GM13976 (cell line): ENCODE data around the gene JDP2.

Experiments
- DNase-seq: peaks from one replicate; pipeline ENCODE4 v3.0.0; 2012; ENCODE audit warnings: low spot score
- in situ Hi-C: fragments of 300-500 bp; cut with MboI; formaldehyde crosslinking; loops from one replicate; pipeline ENCODE4 v1.12.0; 2022; ENCODE audit warnings: low sequenced_read_pairs, mixed read lengths, inconsistent platforms; ENCODE audit not compliant: unreplicated experiment
- TF ChIP-seq, protein P1 (sequence below): IDR thresholded peaks from 2 replicates; pipeline ENCODE4 v1.5.1; 2012; ENCODE audit warnings: borderline replicate concordance, mild to moderate bottlenecking; ENCODE audit not compliant: insufficient read depth; ENCODE audit errors: extremely low read depth, missing control alignments, control extremely low read depth

JDP2 gene

DNA sequence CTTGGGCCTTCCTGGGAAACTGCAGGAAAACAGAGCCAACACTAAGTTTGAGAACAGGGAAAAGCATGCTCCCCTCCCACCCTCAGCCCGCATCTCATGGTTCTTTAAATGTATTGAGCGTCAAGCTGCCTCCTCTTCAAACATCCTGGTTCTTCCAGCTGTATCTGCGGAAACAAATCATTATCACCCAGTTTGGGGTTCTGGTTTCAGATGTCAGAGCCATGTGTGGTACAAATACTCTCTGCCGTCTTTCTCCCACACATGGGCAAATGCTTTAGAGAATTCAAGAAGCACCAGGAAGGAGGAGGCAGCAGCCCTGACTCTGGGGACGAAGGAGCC lies 29.1 kb downstream of the JDP2 start:
- in situ Hi-C loops = loop anchor here (10.0 kb wide), 1 partner anchor 152 kb away; no protein-coding TSS in a partner anchor
- DNase-seq = no peak
- TF ChIP-seq, protein P1, sequence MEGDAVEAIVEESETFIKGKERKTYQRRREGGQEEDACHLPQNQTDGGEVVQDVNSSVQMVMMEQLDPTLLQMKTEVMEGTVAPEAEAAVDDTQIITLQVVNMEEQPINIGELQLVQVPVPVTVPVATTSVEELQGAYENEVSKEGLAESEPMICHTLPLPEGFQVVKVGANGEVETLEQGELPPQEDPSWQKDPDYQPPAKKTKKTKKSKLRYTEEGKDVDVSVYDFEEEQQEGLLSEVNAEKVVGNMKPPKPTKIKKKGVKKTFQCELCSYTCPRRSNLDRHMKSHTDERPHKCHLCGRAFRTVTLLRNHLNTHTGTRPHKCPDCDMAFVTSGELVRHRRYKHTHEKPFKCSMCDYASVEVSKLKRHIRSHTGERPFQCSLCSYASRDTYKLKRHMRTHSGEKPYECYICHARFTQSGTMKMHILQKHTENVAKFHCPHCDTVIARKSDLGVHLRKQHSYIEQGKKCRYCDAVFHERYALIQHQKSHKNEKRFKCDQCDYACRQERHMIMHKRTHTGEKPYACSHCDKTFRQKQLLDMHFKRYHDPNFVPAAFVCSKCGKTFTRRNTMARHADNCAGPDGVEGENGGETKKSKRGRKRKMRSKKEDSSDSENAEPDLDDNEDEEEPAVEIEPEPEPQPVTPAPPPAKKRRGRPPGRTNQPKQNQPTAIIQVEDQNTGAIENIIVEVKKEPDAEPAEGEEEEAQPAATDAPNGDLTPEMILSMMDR = no peak

DNA sequence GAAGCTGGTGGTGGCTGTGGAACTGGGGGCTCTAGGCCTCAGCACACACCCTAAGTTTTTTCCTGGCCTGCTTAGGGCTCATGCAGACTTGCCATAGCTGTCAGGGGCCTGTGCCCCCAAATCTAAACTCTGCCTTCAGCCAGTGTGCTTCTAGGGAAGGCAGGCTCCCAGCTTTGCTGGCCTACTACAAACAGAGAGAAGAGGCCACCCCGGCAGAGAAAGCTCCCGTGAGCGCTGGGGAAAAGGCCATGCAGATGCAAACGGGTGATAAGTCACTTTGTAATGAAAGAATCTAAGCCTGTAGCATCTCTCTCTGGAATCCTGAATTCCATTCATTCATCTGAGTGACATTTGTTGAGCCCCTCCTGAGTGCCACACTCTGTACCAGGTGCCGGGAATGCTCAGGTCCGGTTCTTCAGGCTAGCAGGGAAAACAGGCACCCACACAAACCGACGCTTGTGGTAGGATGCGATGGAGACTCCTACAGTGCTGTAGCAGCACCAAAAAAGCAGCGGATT lies 29.9 kb downstream of the JDP2 start:
- in situ Hi-C loops = loop anchor here (10.0 kb wide), 1 partner anchor 153 kb away; no protein-coding TSS in a partner anchor
- TF ChIP-seq, protein P1 = no peak
- DNase-seq = no peak

DNA sequence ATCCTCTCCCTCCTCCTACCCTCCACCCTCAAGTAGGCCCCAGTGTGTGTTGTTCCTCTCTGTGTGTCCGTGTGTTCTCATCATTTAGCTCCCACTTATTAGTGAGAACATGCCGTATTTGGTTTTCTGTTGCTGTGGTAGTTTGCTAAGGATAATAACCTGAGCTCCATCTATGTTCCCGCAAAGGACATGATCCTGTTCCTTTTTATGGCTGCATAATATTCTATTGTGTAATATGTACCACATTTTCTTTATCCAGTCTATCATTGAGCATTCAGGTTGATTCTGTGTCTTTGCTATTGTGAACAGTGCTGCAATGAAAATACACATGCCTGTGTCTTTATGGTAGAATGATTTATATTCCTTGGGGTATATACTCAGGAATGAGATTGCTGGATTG lies 30.5 kb downstream of the JDP2 start:
- in situ Hi-C loops = loop anchor here (10.0 kb wide), 1 partner anchor 154 kb away; no protein-coding TSS in a partner anchor
- TF ChIP-seq, protein P1 = no peak

DNA sequence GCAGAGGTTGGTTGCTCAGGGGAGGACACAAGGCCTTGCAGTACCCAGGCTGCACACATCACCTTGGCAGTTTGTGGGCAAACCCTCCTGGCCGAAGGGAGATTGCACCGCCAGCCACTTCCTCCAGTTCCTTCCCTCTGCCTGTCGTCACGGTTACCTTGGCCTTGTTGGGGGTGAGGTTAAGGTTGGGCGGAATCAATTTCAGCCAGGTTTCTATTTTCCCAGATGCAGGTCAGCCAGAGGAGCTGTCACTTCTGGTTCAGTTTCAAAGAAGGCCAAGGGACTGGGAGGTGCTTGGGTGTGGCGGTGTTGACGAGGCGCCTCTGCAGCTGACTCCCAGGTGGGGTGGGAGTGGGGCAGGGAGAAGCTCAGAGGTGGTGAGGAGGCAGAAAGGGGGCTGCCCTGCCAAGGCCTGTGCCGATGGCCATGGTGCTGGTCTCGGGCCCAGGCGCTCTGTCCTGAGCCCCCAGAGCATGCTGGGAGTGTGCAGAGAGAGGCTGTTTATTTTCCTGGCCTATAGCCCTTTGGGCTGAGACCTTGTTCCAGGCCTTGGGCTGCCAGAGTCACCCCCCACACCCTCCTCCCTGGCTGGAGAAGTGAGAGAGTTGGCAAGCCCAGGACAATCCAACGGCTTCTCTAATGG lies 31.4 kb downstream of the JDP2 start:
- DNase-seq = no peak
- TF ChIP-seq, protein P1 = no peak
- in situ Hi-C loops = loop anchor here (10.0 kb wide), 1 partner anchor 154 kb away; no protein-coding TSS in a partner anchor

More for the DNA sequence above, 30.5 kb downstream of the JDP2 start:
- no peak for DNase-seq

DNA sequence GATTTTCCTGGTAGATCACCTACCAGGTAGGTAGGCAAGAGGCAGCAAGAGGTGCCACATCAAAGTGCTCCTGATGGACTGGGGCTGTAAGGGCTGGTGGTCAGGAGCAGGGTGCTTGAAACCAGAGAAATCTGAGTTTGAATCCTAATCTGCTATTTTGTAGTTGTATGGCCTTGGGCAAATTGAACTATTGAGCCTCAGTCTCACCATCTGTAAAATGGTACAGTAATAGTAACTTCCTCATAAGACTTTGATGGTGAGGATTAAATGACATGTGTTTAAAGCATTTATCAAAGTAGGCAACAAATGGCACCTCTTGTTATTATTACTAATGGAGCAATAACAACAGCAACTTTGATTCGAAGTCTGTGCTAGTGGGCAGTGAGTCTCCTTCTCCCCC lies 32.0 kb downstream of the JDP2 start:
- TF ChIP-seq, protein P1 = no peak
- in situ Hi-C loops = loop anchor here (10.0 kb wide), 1 partner anchor 155 kb away; no protein-coding TSS in a partner anchor
- no peak for DNase-seq

DNA sequence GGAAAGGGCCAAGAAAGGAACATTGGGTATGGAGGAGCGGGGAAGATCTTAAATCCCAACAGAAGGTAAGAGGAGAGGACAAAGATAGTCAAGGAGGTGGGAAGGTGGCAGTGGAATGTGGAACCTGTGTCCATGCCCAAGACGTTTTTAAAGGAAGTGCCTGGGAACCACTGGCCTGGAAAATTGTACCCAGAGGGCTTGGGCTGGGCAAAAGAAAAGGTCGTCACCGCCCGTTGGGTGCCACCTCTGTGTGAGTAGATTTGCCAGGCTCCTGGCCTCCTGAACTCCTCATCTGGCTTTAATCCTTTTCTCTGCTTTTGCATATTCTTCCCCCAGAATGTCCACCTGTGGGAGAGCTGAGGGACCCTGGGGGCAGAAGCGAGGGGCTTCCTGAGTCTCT lies 32.6 kb downstream of the JDP2 start:
- in situ Hi-C loops = no loop called here
- no peak for DNase-seq

More for the DNA sequence above, 32.6 kb downstream of the JDP2 start:
- TF ChIP-seq, protein P1 = no peak
